Measurements from ENCODE around the gene ERAL1.

- TF ChIP-seq POLR2A (IDR thresholded peaks at IDR 0.05) (no peak), CTCF (IDR thresholded peaks at IDR 0.05) (no peak)
These were observed 5.5 kb upstream of the ERAL1 start for GRCh38 chr17:28849281-28849680.

All from lower leg skin (tissue), 3 donors.